Lung microvascular endothelial cell (primary cell): Measurements from ENCODE around the gene PIGA. TPM values are rescaled to one million over a fixed set of nuclear protein-coding genes. Genes with fewer than 3 reads are reported as not detected.

ENCODE experiments used
- total RNA-seq: library from RNA; depleted of rRNA; stranded (reverse); fragments of >200 nt; gene quantifications from 2 replicates; pipeline ENCODE4 v1.2.1, GENCODE V29; 2014

Gene PIGA
- total RNA-seq, 1 donor from 2014 or later = 8.3 TPM

Other genes with a start within 250 kb of the PIGA start
- 0.40 and 2.6 TPM in 2 replicates for gene ASB9, start 65.4 kb downstream of the PIGA start, total RNA-seq
- gene ASB11, start 19.9 kb downstream of the PIGA start, total RNA-seq = not detected in 2 replicates
- 0.20 and 0.22 TPM in 2 replicates for gene VEGFD, start 48.9 kb upstream of the PIGA start, total RNA-seq
- 86.1 and 93.8 TPM in 2 replicates for gene PIR, start 157.8 kb upstream of the PIGA start, total RNA-seq
- gene BMX, start 165.3 kb upstream of the PIGA start, total RNA-seq = 81.9 and 208 TPM in 2 replicates